ENCODE measurements around the gene KLRC2.
"Not testable (repeated sequence)": the region's sequence is repeated elsewhere in the genome, so short reads cannot be mapped to it uniquely, and the experiment has no call there.

DNA sequence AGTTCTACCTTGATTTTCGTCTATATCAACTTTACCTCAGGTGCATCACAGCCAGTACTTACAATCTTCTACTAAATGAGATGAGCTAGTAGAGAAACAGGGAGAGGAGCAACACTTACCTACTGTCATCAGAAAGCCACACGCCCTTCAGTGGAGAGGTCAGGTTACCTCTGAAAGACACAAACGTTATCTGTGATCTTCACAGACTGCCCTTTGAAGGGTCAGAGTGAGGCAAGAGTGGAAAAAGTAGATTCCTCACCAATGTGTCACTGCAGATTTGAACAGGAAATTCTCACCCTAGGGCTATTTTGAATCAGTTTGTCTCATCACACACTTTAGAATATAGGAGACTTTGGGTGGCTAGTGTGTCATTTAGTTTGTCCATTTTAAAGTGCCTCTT lies 13.7 kb downstream of the KLRC2 start:
- not testable (repeated sequence) for TF ChIP-seq EZH2 (IDR thresholded peaks at IDR 0.05; ENCODE audit: low read length, unreplicated experiment)
- TF ChIP-seq, protein P1, sequence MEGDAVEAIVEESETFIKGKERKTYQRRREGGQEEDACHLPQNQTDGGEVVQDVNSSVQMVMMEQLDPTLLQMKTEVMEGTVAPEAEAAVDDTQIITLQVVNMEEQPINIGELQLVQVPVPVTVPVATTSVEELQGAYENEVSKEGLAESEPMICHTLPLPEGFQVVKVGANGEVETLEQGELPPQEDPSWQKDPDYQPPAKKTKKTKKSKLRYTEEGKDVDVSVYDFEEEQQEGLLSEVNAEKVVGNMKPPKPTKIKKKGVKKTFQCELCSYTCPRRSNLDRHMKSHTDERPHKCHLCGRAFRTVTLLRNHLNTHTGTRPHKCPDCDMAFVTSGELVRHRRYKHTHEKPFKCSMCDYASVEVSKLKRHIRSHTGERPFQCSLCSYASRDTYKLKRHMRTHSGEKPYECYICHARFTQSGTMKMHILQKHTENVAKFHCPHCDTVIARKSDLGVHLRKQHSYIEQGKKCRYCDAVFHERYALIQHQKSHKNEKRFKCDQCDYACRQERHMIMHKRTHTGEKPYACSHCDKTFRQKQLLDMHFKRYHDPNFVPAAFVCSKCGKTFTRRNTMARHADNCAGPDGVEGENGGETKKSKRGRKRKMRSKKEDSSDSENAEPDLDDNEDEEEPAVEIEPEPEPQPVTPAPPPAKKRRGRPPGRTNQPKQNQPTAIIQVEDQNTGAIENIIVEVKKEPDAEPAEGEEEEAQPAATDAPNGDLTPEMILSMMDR (conservative IDR thresholded peaks at IDR 0.05; ENCODE audit: low read depth, low read length) = not testable (repeated sequence)
